ENCODE measurements around the gene CDC42BPG. TPM values are rescaled to one million over a fixed set of nuclear protein-coding genes. Genes with fewer than 3 reads are reported as not detected.
"Not testable (repeated sequence)": the region's sequence is repeated elsewhere in the genome, so short reads cannot be mapped to it uniquely, and the experiment has no call there.

CDC42BPG gene
- total RNA-seq, 1 experiment from 2014 or later = 0.15 TPM

GRCh38 chr11:64826578-64827450 lies 17.6 kb downstream of the CDC42BPG start:
- Histone ChIP-seq H3K36me3 (ENCODE audit: insufficient read depth, low read length) (no peaks in the 10 kb centered on the region), H3K27ac (ENCODE audit: low read length) (no peak overlapping the region), H3K9me3 (ENCODE audit: low read length) (no peaks in the 10 kb centered on the region), H3K9ac (ENCODE audit: low read length) (no peak overlapping the region), H3K9me2 (replicated peaks; ENCODE audit: insufficient read depth, low read length) (no peaks in the 10 kb centered on the region), H3K4me2 (ENCODE audit: low read depth, low read length, poor library complexity, severe bottlenecking) (no peak overlapping the region), H3K79me2 (ENCODE audit: low read length) (no peaks in the 10 kb centered on the region), H2AFZ (ENCODE audit: low read length) (no peak overlapping the region), H3K4me1 (ENCODE audit: low read length) (no peaks in the 10 kb centered on the region), H3K4me3 (ENCODE audit: low read length) (no peak overlapping the region), H3K27me3 (ENCODE audit: low read length) (no peaks in the 10 kb centered on the region), H4K20me1 (ENCODE audit: insufficient read depth, low read depth, low read length) (no peaks in the 10 kb centered on the region)
- DNase-seq = peak; percentile 70

GRCh38 chr11:64826062-64826461 lies 18.4 kb downstream of the CDC42BPG start:
- no peaks in the 10 kb centered on the region for H3K27me3 ChIP-seq (ENCODE audit: low read length)
- H3K79me2 ChIP-seq (ENCODE audit: low read length) = no peaks in the 10 kb centered on the region
- H3K27ac ChIP-seq (ENCODE audit: low read length) = no peak overlapping the region
- H3K4me2 ChIP-seq (ENCODE audit: low read depth, low read length, poor library complexity, severe bottlenecking) = no peak overlapping the region
- H3K4me1 ChIP-seq (ENCODE audit: low read length) = no peaks in the 10 kb centered on the region
- no peaks in the 10 kb centered on the region for H3K9me2 ChIP-seq (replicated peaks; ENCODE audit: insufficient read depth, low read length)
- no peak overlapping the region for H3K9ac ChIP-seq (ENCODE audit: low read length)
- H4K20me1 ChIP-seq (ENCODE audit: insufficient read depth, low read depth, low read length) = no peaks in the 10 kb centered on the region
- DNase-seq = no peak
- no peaks in the 10 kb centered on the region for H3K9me3 ChIP-seq (ENCODE audit: low read length)
- no peak overlapping the region for H2AFZ ChIP-seq (ENCODE audit: low read length)
- no peaks in the 10 kb centered on the region for H3K36me3 ChIP-seq (ENCODE audit: insufficient read depth, low read length)
- H3K4me3 ChIP-seq (ENCODE audit: low read length) = no peak overlapping the region

GRCh38 chr11:64823568-64824119 lies 20.8 kb downstream of the CDC42BPG start:
- Histone ChIP-seq H3K4me3 (ENCODE audit: low read length) (no peak overlapping the region), H3K9me3 (ENCODE audit: low read length) (no peaks in the 10 kb centered on the region), H3K36me3 (ENCODE audit: insufficient read depth, low read length) (no peaks in the 10 kb centered on the region), H3K27me3 (ENCODE audit: low read length) (no peaks in the 10 kb centered on the region), H3K9ac (ENCODE audit: low read length) (no peak overlapping the region), H3K4me1 (ENCODE audit: low read length) (no peaks in the 10 kb centered on the region), H3K27ac (ENCODE audit: low read length) (no peak overlapping the region), H2AFZ (ENCODE audit: low read length) (no peak overlapping the region), H3K79me2 (ENCODE audit: low read length) (no peaks in the 10 kb centered on the region), H3K4me2 (ENCODE audit: low read depth, low read length, poor library complexity, severe bottlenecking) (no peak overlapping the region), H3K9me2 (replicated peaks; ENCODE audit: insufficient read depth, low read length) (no peaks in the 10 kb centered on the region), H4K20me1 (ENCODE audit: insufficient read depth, low read depth, low read length) (no peaks in the 10 kb centered on the region)
- no peak for DNase-seq

- no peak for DNase-seq
- no peaks in the 10 kb centered on the region for H3K79me2 ChIP-seq (ENCODE audit: low read length)
- H3K9ac ChIP-seq (ENCODE audit: low read length) = no peak overlapping the region
- H3K27me3 ChIP-seq (ENCODE audit: low read length) = no peaks in the 10 kb centered on the region
- H2AFZ ChIP-seq (ENCODE audit: low read length) = no peak overlapping the region
- H3K4me1 ChIP-seq (ENCODE audit: low read length) = peaks cover 9% of the 10 kb centered on the region
- no peaks in the 10 kb centered on the region for H3K9me3 ChIP-seq (ENCODE audit: low read length)
- no peak overlapping the region for H3K4me2 ChIP-seq (ENCODE audit: low read depth, low read length, poor library complexity, severe bottlenecking)
- no peaks in the 10 kb centered on the region for H3K9me2 ChIP-seq (replicated peaks; ENCODE audit: insufficient read depth, low read length)
- no peaks in the 10 kb centered on the region for H3K36me3 ChIP-seq (ENCODE audit: insufficient read depth, low read length)
- H3K4me3 ChIP-seq (ENCODE audit: low read length) = no peak overlapping the region
- H3K27ac ChIP-seq (ENCODE audit: low read length) = no peak overlapping the region
- H4K20me1 ChIP-seq (ENCODE audit: insufficient read depth, low read depth, low read length) = no peaks in the 10 kb centered on the region
Observed at GRCh38 chr11:64817476-64817875, 27.0 kb downstream of the CDC42BPG start.

- not testable (repeated sequence) for H3K9ac ChIP-seq (ENCODE audit: low read length); H3K9me3 ChIP-seq (ENCODE audit: low read length); H3K79me2 ChIP-seq (ENCODE audit: low read length); H3K9me2 ChIP-seq (replicated peaks; ENCODE audit: insufficient read depth, low read length); H3K4me3 ChIP-seq (ENCODE audit: low read length); H3K27me3 ChIP-seq (ENCODE audit: low read length); H3K36me3 ChIP-seq (ENCODE audit: insufficient read depth, low read length); DNase-seq; H2AFZ ChIP-seq (ENCODE audit: low read length); H3K27ac ChIP-seq (ENCODE audit: low read length); H4K20me1 ChIP-seq (ENCODE audit: insufficient read depth, low read depth, low read length); H3K4me2 ChIP-seq (ENCODE audit: low read depth, low read length, poor library complexity, severe bottlenecking)
- H3K4me1 ChIP-seq (ENCODE audit: low read length) = peaks cover 14% of the 10 kb centered on the region
Observed at GRCh38 chr11:64815433-64815832, 29.0 kb downstream of the CDC42BPG start.

GRCh38 chr11:64814712-64815187 lies 29.7 kb downstream of the CDC42BPG start:
- H3K36me3 ChIP-seq (ENCODE audit: insufficient read depth, low read length) = no peaks in the 10 kb centered on the region
- no peaks in the 10 kb centered on the region for H3K9me3 ChIP-seq (ENCODE audit: low read length)
- H3K27ac ChIP-seq (ENCODE audit: low read length) = no peak overlapping the region
- no peaks in the 10 kb centered on the region for H4K20me1 ChIP-seq (ENCODE audit: insufficient read depth, low read depth, low read length)
- H3K4me1 ChIP-seq (ENCODE audit: low read length) = peaks cover 14% of the 10 kb centered on the region
- H2AFZ ChIP-seq (ENCODE audit: low read length) = no peak overlapping the region
- no peak overlapping the region for H3K9ac ChIP-seq (ENCODE audit: low read length)
- H3K4me3 ChIP-seq (ENCODE audit: low read length) = no peak overlapping the region
- peaks cover under 1% of the 10 kb centered on the region for H3K79me2 ChIP-seq (ENCODE audit: low read length)
- no peaks in the 10 kb centered on the region for H3K27me3 ChIP-seq (ENCODE audit: low read length)
- no peak for DNase-seq
- H3K4me2 ChIP-seq (ENCODE audit: low read depth, low read length, poor library complexity, severe bottlenecking) = no peak overlapping the region
- H3K9me2 ChIP-seq (replicated peaks; ENCODE audit: insufficient read depth, low read length) = no peaks in the 10 kb centered on the region

GRCh38 chr11:64813826-64814225 lies 30.6 kb downstream of the CDC42BPG start:
- H3K9me2 ChIP-seq (replicated peaks; ENCODE audit: insufficient read depth, low read length) = no peaks in the 10 kb centered on the region
- H3K4me3 ChIP-seq (ENCODE audit: low read length) = no peak overlapping the region
- H3K79me2 ChIP-seq (ENCODE audit: low read length) = peaks cover 10% of the 10 kb centered on the region
- H3K9ac ChIP-seq (ENCODE audit: low read length) = no peak overlapping the region
- no peaks in the 10 kb centered on the region for H3K9me3 ChIP-seq (ENCODE audit: low read length)
- H3K27ac ChIP-seq (ENCODE audit: low read length) = no peak overlapping the region
- no peak for DNase-seq
- no peaks in the 10 kb centered on the region for H3K36me3 ChIP-seq (ENCODE audit: insufficient read depth, low read length)
- no peak overlapping the region for H3K4me2 ChIP-seq (ENCODE audit: low read depth, low read length, poor library complexity, severe bottlenecking)
- H3K4me1 ChIP-seq (ENCODE audit: low read length) = peaks cover 23% of the 10 kb centered on the region
- no peak overlapping the region for H2AFZ ChIP-seq (ENCODE audit: low read length)
- H3K27me3 ChIP-seq (ENCODE audit: low read length) = no peaks in the 10 kb centered on the region
- no peaks in the 10 kb centered on the region for H4K20me1 ChIP-seq (ENCODE audit: insufficient read depth, low read depth, low read length)

GRCh38 chr11:64810891-64811272 lies 33.6 kb downstream of the CDC42BPG start:
- DNase-seq = no peak
- Histone ChIP-seq H3K9ac (ENCODE audit: low read length) (peak overlapping the region; percentile 90), H3K27me3 (ENCODE audit: low read length) (no peaks in the 10 kb centered on the region), H2AFZ (ENCODE audit: low read length) (peak overlapping the region; percentile 87), H3K36me3 (ENCODE audit: insufficient read depth, low read length) (no peaks in the 10 kb centered on the region), H3K27ac (ENCODE audit: low read length) (no peak overlapping the region), H3K9me2 (replicated peaks; ENCODE audit: insufficient read depth, low read length) (no peaks in the 10 kb centered on the region), H3K79me2 (ENCODE audit: low read length) (peaks cover 13% of the 10 kb centered on the region), H3K4me2 (ENCODE audit: low read depth, low read length, poor library complexity, severe bottlenecking) (peak overlapping the region; percentile 91), H3K4me3 (ENCODE audit: low read length) (peak overlapping the region; percentile 92), H3K9me3 (ENCODE audit: low read length) (no peaks in the 10 kb centered on the region), H4K20me1 (ENCODE audit: insufficient read depth, low read depth, low read length) (no peaks in the 10 kb centered on the region), H3K4me1 (ENCODE audit: low read length) (peaks cover 24% of the 10 kb centered on the region)
